Liver (tissue), 9 donors: ENCODE measurements around the gene ROBO3. TPM values are rescaled to one million over a fixed set of nuclear protein-coding genes. Genes with fewer than 3 reads are reported as not detected.

ENCODE experiments used
- DNase-seq: peaks from one replicate; pipeline ENCODE4 v3.0.0-alpha.2; 2017; ENCODE audit warnings: low spot score
- H3K27ac ChIP-seq, 2 donors: one replicate each; pipeline ENCODE4 v1.7.0; 2013; ENCODE audit warnings: inconsistent platforms in 2 of 2, low read length in 2 of 2, control low read depth in 1 of 2, low read depth in 1 of 2, mild to moderate bottlenecking in 1 of 2
- H3K27me3 ChIP-seq, 4 donors: one replicate each; pipeline versions ENCODE4 v1.6.1 to v1.7.0; 2013; ENCODE audit warnings: low read length in 3 of 4, inconsistent platforms in 1 of 4, mild to moderate bottlenecking in 1 of 4, moderate library complexity in 1 of 4; ENCODE audit not compliant: control insufficient read depth in 4 of 4, insufficient read depth in 4 of 4
- H3K36me3 ChIP-seq, 4 donors: one replicate each; pipeline versions ENCODE4 v1.6.1 to v1.7.0; 2013; ENCODE audit warnings: low read length in 3 of 4, mild to moderate bottlenecking in 3 of 4, low read depth in 1 of 4, moderate library complexity in 1 of 4; ENCODE audit not compliant: control insufficient read depth in 4 of 4, insufficient read depth in 3 of 4
- H3K4me1 ChIP-seq, 4 donors: one replicate each; pipeline versions ENCODE4 v1.6.1 to v1.7.0; 2013; ENCODE audit warnings: low read length in 3 of 4, mild to moderate bottlenecking in 3 of 4, moderate library complexity in 1 of 4; ENCODE audit not compliant: control insufficient read depth in 4 of 4, insufficient read depth in 4 of 4
- H3K4me3 ChIP-seq, 3 donors: one replicate each; pipeline versions ENCODE4 v1.6.1 to v1.7.0; 2013; ENCODE audit warnings: low read length in 3 of 3, control low read depth in 1 of 3, low read depth in 1 of 3, mild to moderate bottlenecking in 1 of 3
- H3K9ac ChIP-seq, 2 donors: one replicate each; pipeline ENCODE4 v1.7.0; 2013; ENCODE audit warnings: low read length in 2 of 2, mild to moderate bottlenecking in 2 of 2, moderate library complexity in 2 of 2, control low read depth in 1 of 2, low read depth in 1 of 2
- H3K9me3 ChIP-seq, 4 donors: one replicate each; pipeline versions ENCODE4 v1.6.1 to v1.7.0; 2013; ENCODE audit warnings: low read length in 3 of 4; ENCODE audit not compliant: control insufficient read depth in 4 of 4
- ATF3 ChIP-seq: IDR thresholded peaks from 2 replicates; pipeline ENCODE4 v1.6.1; 2016; ENCODE audit warnings: antibody characterized with exemption
- CTCF ChIP-seq: fragments of 150-350 bp; IDR thresholded peaks from 2 replicates; pipeline ENCODE4 v1.5.1; 2017; ENCODE audit warnings: improper control_type of control experiment, low read depth, low read length; ENCODE audit not compliant: missing input control
- EGR1 ChIP-seq, 2 donors: IDR thresholded peaks; 2 replicates each; pipeline ENCODE4 v1.6.1; 2016 to 2018; ENCODE audit warnings: antibody characterized with exemption in 2 of 2, low read depth in 2 of 2
- FOXA1 ChIP-seq: IDR thresholded peaks from 2 replicates; pipeline ENCODE4 v1.6.1; 2016; ENCODE audit warnings: antibody characterized with exemption
- FOXA2 ChIP-seq: IDR thresholded peaks from 2 replicates; pipeline ENCODE4 v1.6.1; 2016; ENCODE audit warnings: antibody characterized with exemption
- GABPA ChIP-seq, 2 donors: IDR thresholded peaks in 1 of 2; conservative IDR thresholded peaks in 1 of 2; 2 replicates each; pipeline ENCODE4 v1.6.1; 2016; ENCODE audit warnings: antibody characterized with exemption in 2 of 2, mild to moderate bottlenecking in 1 of 2, moderate library complexity in 1 of 2
- HNF4A ChIP-seq, 2 donors: conservative IDR thresholded peaks; 2 replicates each; pipeline ENCODE4 v1.6.1; 2016; ENCODE audit warnings: antibody characterized with exemption in 2 of 2, mild to moderate bottlenecking in 2 of 2
- HNF4G ChIP-seq: IDR thresholded peaks from 2 replicates; pipeline ENCODE4 v1.6.1; 2016; ENCODE audit warnings: antibody characterized with exemption
- JUND ChIP-seq, 2 donors: IDR thresholded peaks; 2 replicates each; pipeline ENCODE4 v1.6.1; 2016; ENCODE audit warnings: antibody characterized with exemption in 2 of 2
- MAX ChIP-seq: IDR thresholded peaks from 2 replicates; pipeline ENCODE4 v1.6.1; 2016; ENCODE audit warnings: antibody characterized with exemption
- NR2F2 ChIP-seq: IDR thresholded peaks from 2 replicates; pipeline ENCODE4 v1.6.1; 2016; ENCODE audit warnings: antibody characterized with exemption
- RAD21 ChIP-seq, 2 donors: IDR thresholded peaks; 2 replicates each; pipeline ENCODE4 v1.6.1; 2016; ENCODE audit warnings: antibody characterized with exemption in 2 of 2, mild to moderate bottlenecking in 2 of 2
- RXRA ChIP-seq, 2 donors: IDR thresholded peaks; 2 replicates each; pipeline ENCODE4 v1.6.1; 2017 to 2018; ENCODE audit warnings: antibody characterized with exemption in 2 of 2, mild to moderate bottlenecking in 1 of 2
- SP1 ChIP-seq: IDR thresholded peaks from 2 replicates; pipeline ENCODE4 v1.6.1; 2018; ENCODE audit warnings: antibody characterized with exemption, mild to moderate bottlenecking
- TAF1 ChIP-seq: conservative IDR thresholded peaks from 2 replicates; pipeline ENCODE4 v1.6.1; 2016; ENCODE audit warnings: antibody characterized with exemption, mild to moderate bottlenecking
- YY1 ChIP-seq: IDR thresholded peaks from 2 replicates; pipeline ENCODE4 v1.6.1; 2016; ENCODE audit warnings: antibody characterized with exemption, mild to moderate bottlenecking
- WGBS: extraction: QIAGEN DNeasy Blood & Tissue Kit; methylation state at CpG from one replicate; pipeline ENCODE4 v1.1.7; 2013; 5-methylcytosine and 5-hydroxymethylcytosine counted together
- polyA plus RNA-seq, 2 donors: library from polyadenylated mRNA; stranded (reverse) in 1 of 2; unstranded in 1 of 2; fragments of 200-250 nt in 1 of 2; fragments of >200 nt in 1 of 2; fragmentation: Nextera tagmentation in 1 of 2; extraction: Ambion mirVana in 1 of 2; gene quantifications; one replicate each; pipeline versions ENCODE4 v1.2.1 to v1.2.3, GENCODE V29; 2013 to 2015
- total RNA-seq, 2 donors: library from RNA; depleted of rRNA; stranded (reverse); fragments of >200 nt; gene quantifications; one replicate each; pipeline ENCODE4 v1.2.3, GENCODE V29; 2014
- donor health status: healthy.
- donor health status: healthy.
- donor health status: healthy.
- donor health status: healthy.
- donor health status: healthy.

The ROBO3 gene
- total and polyA plus RNA-seq, 4 donors = 1.1 to 2.2 (median 1.4) TPM

- Histone ChIP-seq H3K4me3 (peak overlapping the region in 1 of 3 donors; percentile 48), H3K9me3 (no peaks in the 10 kb centered on the region), H3K36me3 (no peaks in the 10 kb centered on the region), H3K4me1 (peaks cover 8 to 13% (median 12%) of the 10 kb centered on the region in 4 donors), H3K27ac (no peak overlapping the region), H3K9ac (no peak overlapping the region), H3K27me3 (peaks cover 10 to 44% (median 21%) of the 10 kb centered on the region in 4 donors)
- DNase-seq = no peak
- no peak for TF ChIP-seq HNF4G
- TF ChIP-seq CTCF = no peak
- no peak for TF ChIP-seq JUND (IDR thresholded peaks at IDR 0.05)
- 2% methylated on average over 87 of the region's 87 CpGs for WGBS
Measured at GRCh38 chr11:124839128-124839971, 25.9 kb upstream of the ROBO3 start.

GRCh38 chr11:124839972-124840621, 25.1 kb upstream of the ROBO3 start:
- Histone ChIP-seq H3K9ac (no peak overlapping the region), H3K4me1 (peaks cover 8 to 13% (median 12%) of the 10 kb centered on the region in 4 donors), H3K27me3 (peaks cover 10 to 51% (median 25%) of the 10 kb centered on the region in 4 donors), H3K4me3 (peak overlapping the region in 1 of 3 donors; percentile 48), H3K36me3 (no peaks in the 10 kb centered on the region), H3K9me3 (no peaks in the 10 kb centered on the region), H3K27ac (no peak overlapping the region)
- no peak for DNase-seq
- no peak for TF ChIP-seq MAX
- no peak for TF ChIP-seq RXRA (IDR thresholded peaks at IDR 0.05)
- TF ChIP-seq NR2F2 = no peak
- no peak for TF ChIP-seq YY1
- TF ChIP-seq FOXA1 = no peak
- TF ChIP-seq RAD21 (IDR thresholded peaks at IDR 0.05) = no peak
- TF ChIP-seq HNF4A (conservative IDR thresholded peaks at IDR 0.05) = no peak
- no peak for TF ChIP-seq TAF1
- TF ChIP-seq EGR1 (IDR thresholded peaks at IDR 0.05; ENCODE audit: low read depth in 2 of 2) = no peak
- no peak for TF ChIP-seq SP1
- TF ChIP-seq FOXA2 = no peak
- no peak for TF ChIP-seq ATF3
- TF ChIP-seq GABPA (IDR thresholded peaks at IDR 0.05 in 1 of 2, conservative IDR thresholded peaks at IDR 0.05 in 1 of 2) = no peak
- 9% methylated on average over 20 of the region's 20 CpGs for WGBS

GRCh38 chr11:124840666-124841065, 24.6 kb upstream of the ROBO3 start:
- no peak overlapping the region for H3K9ac ChIP-seq
- DNase-seq = no peak
- peaks cover 10 to 57% (median 28%) of the 10 kb centered on the region in 4 donors for H3K27me3 ChIP-seq
- 41% methylated on average over 1 of the region's 1 CpG for WGBS
- no peaks in the 10 kb centered on the region for H3K36me3 ChIP-seq
- H3K4me3 ChIP-seq = no peak overlapping the region
- H3K4me1 ChIP-seq = peaks cover 8 to 13% (median 12%) of the 10 kb centered on the region in 4 donors
- H3K27ac ChIP-seq = no peak overlapping the region
- TF ChIP-seq JUND (IDR thresholded peaks at IDR 0.05) (no peak), GABPA (IDR thresholded peaks at IDR 0.05 in 1 of 2, conservative IDR thresholded peaks at IDR 0.05 in 1 of 2) (no peak), RXRA (IDR thresholded peaks at IDR 0.05) (no peak), FOXA2 (no peak), CTCF (no peak)
- no peaks in the 10 kb centered on the region for H3K9me3 ChIP-seq
